KOPT-K1 (cell line): ENCODE data around the gene KCNT2.

Source experiments
- H3K27ac ChIP-seq: fragments of 200-600 bp; sonication (generic); 2 replicates; pipeline ENCODE4 v1.5.1; 2016; ENCODE audit warnings: antibody characterized with exemption, mild to moderate bottlenecking, low read depth, low read length; ENCODE audit not compliant: poor library complexity, severe bottlenecking
- H3K36me3 ChIP-seq: fragments of 200-600 bp; sonication (generic); 2 replicates; pipeline ENCODE4 v1.5.1; 2017; ENCODE audit warnings: antibody characterized with exemption, mild to moderate bottlenecking, low read length, moderate library complexity; ENCODE audit not compliant: insufficient read depth
- H3K9me3 ChIP-seq: fragments of 200-600 bp; sonication (generic); 2 replicates; pipeline ENCODE4 v1.5.1; 2017; ENCODE audit warnings: antibody characterized with exemption, low read length, mild to moderate bottlenecking; ENCODE audit not compliant: insufficient read depth, poor library complexity, severe bottlenecking

Gene KCNT2

GRCh38 chr1:196611873-196612272 lies 3.6 kb upstream of the KCNT2 start:
- no peaks in the 10 kb centered on the region for H3K9me3 ChIP-seq
- H3K27ac ChIP-seq: no peak overlapping the region
- H3K36me3 ChIP-seq: no peaks in the 10 kb centered on the region

DNA sequence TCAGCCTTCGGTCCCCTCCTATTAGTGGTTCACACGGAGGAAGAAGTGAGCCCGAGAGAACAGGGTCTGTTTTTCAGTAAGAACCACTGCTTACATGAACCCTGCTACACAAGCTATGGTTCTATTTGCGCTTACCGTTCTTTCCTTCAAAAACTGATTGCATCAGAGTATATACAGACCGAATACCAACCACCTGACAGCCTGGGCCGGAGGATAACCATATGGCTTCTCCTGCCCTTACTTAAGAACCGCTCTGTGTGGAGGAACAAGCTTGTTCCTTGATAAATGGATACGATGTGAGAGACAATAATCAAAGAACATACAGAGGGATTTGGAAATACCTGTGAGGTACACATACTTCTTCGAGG lies 1.1 kb upstream of the KCNT2 start:
- Histone ChIP-seq H3K27ac (no peak overlapping the region), H3K36me3 (no peaks in the 10 kb centered on the region), H3K9me3 (no peaks in the 10 kb centered on the region)

- no peaks in the 10 kb centered on the region for H3K36me3 ChIP-seq
- H3K9me3 ChIP-seq: no peaks in the 10 kb centered on the region
- no peak overlapping the region for H3K27ac ChIP-seq
Measured at GRCh38 chr1:196607981-196608380, 259 bp downstream of the KCNT2 start.

- Histone ChIP-seq H3K9me3 (no peaks in the 10 kb centered on the region), H3K27ac (no peak overlapping the region), H3K36me3 (no peaks in the 10 kb centered on the region)
Measured at GRCh38 chr1:196603651-196604050, 4.6 kb downstream of the KCNT2 start.

- no peak overlapping the region for H3K27ac ChIP-seq
- no peaks in the 10 kb centered on the region for H3K36me3 ChIP-seq
- H3K9me3 ChIP-seq: no peaks in the 10 kb centered on the region
Measured at GRCh38 chr1:196598942-196599748, 9.1 kb downstream of the KCNT2 start.

- Histone ChIP-seq H3K27ac (no peak overlapping the region), H3K9me3 (no peaks in the 10 kb centered on the region), H3K36me3 (no peaks in the 10 kb centered on the region)
Measured at GRCh38 chr1:196594700-196595099, 13.5 kb downstream of the KCNT2 start.

DNA sequence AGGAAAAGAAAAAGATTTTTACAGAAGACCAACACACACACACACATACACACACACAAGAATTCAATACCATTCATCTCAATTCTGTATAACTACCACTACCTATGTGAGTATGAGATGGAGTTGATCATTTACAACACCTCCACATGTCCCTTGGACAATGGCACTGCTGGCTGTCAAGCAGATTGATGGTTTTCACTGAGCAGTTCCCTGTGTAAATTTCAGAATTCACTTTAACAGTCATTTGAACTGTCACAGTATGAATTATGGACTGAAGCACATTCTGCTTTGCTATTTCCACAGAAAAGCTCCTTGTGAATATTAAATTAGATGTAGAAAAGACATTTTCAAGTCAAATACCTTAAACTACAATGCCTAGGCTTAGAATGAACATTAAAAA lies 14.3 kb downstream of the KCNT2 start:
- Histone ChIP-seq H3K9me3 (no peaks in the 10 kb centered on the region), H3K27ac (no peak overlapping the region), H3K36me3 (no peaks in the 10 kb centered on the region)

DNA sequence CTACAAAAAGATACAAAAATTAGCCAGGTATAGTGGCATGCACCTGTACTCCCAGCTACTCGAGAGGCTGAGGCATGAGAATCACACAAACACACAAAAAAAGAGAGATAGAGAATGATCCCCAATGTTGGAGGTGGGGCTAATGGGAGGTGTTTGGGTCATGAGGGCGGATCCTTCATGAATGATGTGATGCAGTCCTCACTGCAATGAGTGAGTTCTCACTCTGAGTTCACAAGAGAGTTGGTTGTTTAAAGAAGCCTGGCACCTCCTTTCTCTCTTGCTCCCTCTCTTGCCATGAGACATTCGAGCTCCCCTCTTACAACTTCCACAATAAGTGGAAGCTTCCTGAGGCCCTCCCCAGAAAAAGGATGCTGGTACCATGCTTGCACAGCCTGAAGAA lies 17.3 kb downstream of the KCNT2 start:
- no peaks in the 10 kb centered on the region for H3K9me3 ChIP-seq
- no peak overlapping the region for H3K27ac ChIP-seq
- H3K36me3 ChIP-seq: no peaks in the 10 kb centered on the region

DNA sequence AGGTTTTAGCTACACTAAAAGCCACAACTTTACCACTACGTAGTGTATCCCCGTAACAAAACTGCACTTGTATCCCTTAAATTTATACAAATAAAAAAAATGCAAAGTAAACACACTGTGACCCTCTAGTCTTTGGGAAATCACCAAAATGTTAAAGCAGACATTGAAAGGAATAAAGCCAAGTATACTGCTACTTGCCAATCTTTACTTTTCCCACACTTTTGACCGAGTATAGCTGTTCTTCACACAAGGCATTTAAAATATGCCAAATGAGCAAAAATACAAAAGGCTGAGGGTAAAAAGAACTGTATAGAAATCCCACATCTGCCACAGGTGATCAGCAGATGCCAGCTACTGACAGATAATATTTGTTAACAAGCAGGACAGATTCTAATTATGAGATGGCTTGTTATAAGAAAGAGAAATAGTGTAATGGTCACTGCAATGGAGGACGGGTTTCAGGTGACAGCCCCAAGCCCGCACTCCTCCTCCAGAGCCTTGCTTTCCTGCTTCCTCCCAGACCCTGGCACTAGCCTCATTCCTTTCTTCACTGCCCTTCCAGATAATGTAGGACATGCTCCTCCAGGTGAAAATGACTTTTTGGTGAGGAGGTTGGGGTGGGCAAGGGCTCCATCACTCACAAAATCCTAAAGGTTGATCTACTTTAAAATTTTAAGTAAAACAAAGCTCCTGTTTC lies 18.1 kb downstream of the KCNT2 start:
- Histone ChIP-seq H3K27ac (no peak overlapping the region), H3K9me3 (no peaks in the 10 kb centered on the region), H3K36me3 (no peaks in the 10 kb centered on the region)

GRCh38 chr1:196584696-196585095 lies 23.5 kb downstream of the KCNT2 start:
- Histone ChIP-seq H3K36me3 (no peaks in the 10 kb centered on the region), H3K27ac (no peak overlapping the region), H3K9me3 (no peaks in the 10 kb centered on the region)

GRCh38 chr1:196577386-196577785 lies 30.9 kb downstream of the KCNT2 start:
- H3K27ac ChIP-seq: no peak overlapping the region
- no peaks in the 10 kb centered on the region for H3K9me3 ChIP-seq

GRCh38 chr1:196573226-196573625 lies 35.0 kb downstream of the KCNT2 start:
- Histone ChIP-seq H3K36me3 (no peaks in the 10 kb centered on the region), H3K9me3 (no peaks in the 10 kb centered on the region), H3K27ac (no peak overlapping the region)

More at GRCh38 chr1:196577386-196577785, 30.9 kb downstream of the KCNT2 start:
- H3K36me3 ChIP-seq: no peaks in the 10 kb centered on the region

DNA sequence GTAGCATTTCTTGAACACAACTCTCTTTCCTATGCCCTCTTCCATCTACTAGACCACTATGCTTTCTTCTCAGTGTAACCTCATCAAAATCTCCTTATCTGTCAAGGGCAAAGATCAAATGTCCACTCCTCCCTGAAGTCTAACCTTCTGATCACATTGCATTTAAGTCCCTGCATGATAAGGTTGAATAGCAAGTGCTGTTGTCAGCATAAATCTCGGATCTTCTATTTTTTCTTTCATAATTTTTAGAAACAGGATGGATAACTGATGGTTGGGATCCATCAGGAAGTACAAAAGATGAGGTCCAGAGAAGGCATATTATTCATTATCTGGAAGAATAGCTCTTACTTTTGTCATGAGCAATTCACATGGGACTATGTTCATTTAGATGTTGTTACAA lies 41.0 kb downstream of the KCNT2 start:
- Histone ChIP-seq H3K9me3 (peaks cover 5% of the 10 kb centered on the region), H3K27ac (no peak overlapping the region), H3K36me3 (no peaks in the 10 kb centered on the region)

GRCh38 chr1:196563768-196564167 lies 44.5 kb downstream of the KCNT2 start:
- Histone ChIP-seq H3K9me3 (peaks cover 5% of the 10 kb centered on the region), H3K27ac (no peak overlapping the region), H3K36me3 (no peaks in the 10 kb centered on the region)

DNA sequence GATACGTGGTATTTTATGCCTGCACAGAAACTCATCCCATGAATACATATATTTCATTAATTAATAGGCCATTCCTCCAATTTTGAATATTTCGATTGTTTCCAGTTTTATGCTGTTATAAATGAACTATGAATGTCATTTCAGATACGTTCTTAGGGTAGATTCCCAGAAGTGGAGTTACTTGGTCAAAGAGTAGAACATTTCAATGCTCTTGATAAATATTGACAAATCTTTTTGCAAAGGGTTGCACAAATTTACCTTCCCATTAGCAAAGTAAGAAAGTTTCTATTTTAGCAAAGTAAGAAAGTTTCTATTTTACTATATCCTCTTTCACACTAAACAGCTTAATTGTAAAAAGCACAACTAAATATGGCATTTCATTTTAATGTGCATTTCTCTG lies 48.9 kb downstream of the KCNT2 start:
- Histone ChIP-seq H3K27ac (no peak overlapping the region), H3K36me3 (no peaks in the 10 kb centered on the region), H3K9me3 (peaks cover 5% of the 10 kb centered on the region)

- no peak overlapping the region for H3K27ac ChIP-seq
Measured at GRCh38 chr1:196558411-196558810, 49.8 kb downstream of the KCNT2 start.

More at GRCh38 chr1:196558411-196558810, 49.8 kb downstream of the KCNT2 start:
- Histone ChIP-seq H3K9me3 (peaks cover under 1% of the 10 kb centered on the region), H3K36me3 (no peaks in the 10 kb centered on the region)
